Peyer's patch (tissue), 4 donors: ENCODE measurements around the gene RAB37. TPM values are rescaled to one million over a fixed set of nuclear protein-coding genes. Genes with fewer than 3 reads are reported as not detected.

Experiments
- DNase-seq, 3 donors: peaks; one replicate each; pipeline ENCODE4 v3.0.0-alpha.2; 2017 to 2019
- H3K27ac ChIP-seq, 4 donors: fragments of 200-600 bp; sonication (generic); one replicate each; pipeline ENCODE4 v1.5.1; 2016 to 2019
- H3K27me3 ChIP-seq, 2 donors: fragments of 200-600 bp; sonication (generic); one replicate each; pipeline ENCODE4 v1.5.1; 2019
- H3K36me3 ChIP-seq, 3 donors: fragments of 200-600 bp; sonication (generic); one replicate each; pipeline ENCODE4 v1.5.1; 2016 to 2019
- H3K4me1 ChIP-seq, 4 donors: fragments of 200-600 bp; sonication (generic); one replicate each; pipeline ENCODE4 v1.5.1; 2016 to 2019
- H3K4me3 ChIP-seq, 4 donors: fragments of 200-600 bp; sonication (generic); 1 replicate in 3 of 4; 2 replicates in 1 of 4; pipeline ENCODE4 v1.5.1; 2016 to 2019; ENCODE audit warnings: mild to moderate bottlenecking in 1 of 4
- H3K9me3 ChIP-seq, 4 donors: fragments of 200-600 bp; sonication (generic); one replicate each; pipeline ENCODE4 v1.5.1; 2016 to 2019; ENCODE audit warnings: mild to moderate bottlenecking in 1 of 4
- CTCF ChIP-seq, 6 experiments: fragments of 450-650 bp in 4 of 6; fragments of 200-600 bp in 2 of 6; sonication (generic) in 1 of 6; IDR thresholded peaks; one replicate each; pipeline ENCODE4 v1.5.1; 2017 to 2019; ENCODE audit warnings: antibody characterized with exemption in 6 of 6, mild to moderate bottlenecking in 3 of 6, moderate library complexity in 1 of 6
- POLR2A ChIP-seq, 2 donors: fragments of 450-650 bp; IDR thresholded peaks; one replicate each; pipeline ENCODE4 v1.5.1; 2017; ENCODE audit warnings: antibody characterized with exemption in 2 of 2, mild to moderate bottlenecking in 2 of 2, moderate library complexity in 2 of 2
- total RNA-seq, 4 donors: library from RNA; depleted of rRNA; stranded (reverse); fragments of >200 nt; gene quantifications; one replicate each; pipeline ENCODE4 v1.1.0, GENCODE V29; 2016

The RAB37 gene
- total RNA-seq, 4 donors from 2014 or later = 1.1 to 35.5 (median 4.4) TPM

GRCh38 chr17:74695629-74696028, 41.4 kb upstream of the RAB37 start:
- Histone ChIP-seq H3K36me3 (no peaks in the 10 kb centered on the region), H3K4me1 (no peaks in the 10 kb centered on the region), H3K27ac (no peak overlapping the region), H3K4me3 (no peak overlapping the region), H3K9me3 (no peaks in the 10 kb centered on the region), H3K27me3 (no peaks in the 10 kb centered on the region)
- no peak for DNase-seq
- no peak for TF ChIP-seq CTCF (IDR thresholded peaks at IDR 0.05)
- no peak for TF ChIP-seq POLR2A (IDR thresholded peaks at IDR 0.05)

- H3K4me1 ChIP-seq = no peaks in the 10 kb centered on the region
- DNase-seq = no peak
Measured at GRCh38 chr17:74697515-74697914, 39.5 kb upstream of the RAB37 start.

GRCh38 chr17:74698069-74698468, 39.0 kb upstream of the RAB37 start:
- Histone ChIP-seq H3K4me1 (no peaks in the 10 kb centered on the region), H3K9me3 (no peaks in the 10 kb centered on the region), H3K27me3 (no peaks in the 10 kb centered on the region), H3K4me3 (no peak overlapping the region), H3K27ac (no peak overlapping the region), H3K36me3 (no peaks in the 10 kb centered on the region)
- TF ChIP-seq POLR2A (IDR thresholded peaks at IDR 0.05) (no peak), CTCF (IDR thresholded peaks at IDR 0.05) (no peak)
- DNase-seq = no peak

More at GRCh38 chr17:74697515-74697914, 39.5 kb upstream of the RAB37 start:
- H3K27me3 ChIP-seq = no peaks in the 10 kb centered on the region
- H3K36me3 ChIP-seq = no peaks in the 10 kb centered on the region
- no peak overlapping the region for H3K27ac ChIP-seq
- no peak overlapping the region for H3K4me3 ChIP-seq
- TF ChIP-seq POLR2A (IDR thresholded peaks at IDR 0.05) (no peak), CTCF (IDR thresholded peaks at IDR 0.05) (no peak)
- no peaks in the 10 kb centered on the region for H3K9me3 ChIP-seq

GRCh38 chr17:74699236-74699635, 37.8 kb upstream of the RAB37 start:
- H3K36me3 ChIP-seq = no peaks in the 10 kb centered on the region
- no peaks in the 10 kb centered on the region for H3K27me3 ChIP-seq
- no peak for TF ChIP-seq POLR2A (IDR thresholded peaks at IDR 0.05)
- no peak for TF ChIP-seq CTCF (IDR thresholded peaks at IDR 0.05)

GRCh38 chr17:74702116-74702871, 34.8 kb upstream of the RAB37 start:
- no peaks in the 10 kb centered on the region for H3K4me1 ChIP-seq

More at GRCh38 chr17:74699236-74699635, 37.8 kb upstream of the RAB37 start:
- no peaks in the 10 kb centered on the region for H3K4me1 ChIP-seq
- no peak for DNase-seq
- no peak overlapping the region for H3K27ac ChIP-seq
- H3K4me3 ChIP-seq = no peak overlapping the region
- no peaks in the 10 kb centered on the region for H3K9me3 ChIP-seq

More at GRCh38 chr17:74702116-74702871, 34.8 kb upstream of the RAB37 start:
- no peak overlapping the region for H3K4me3 ChIP-seq
- TF ChIP-seq POLR2A (IDR thresholded peaks at IDR 0.05) (no peak), CTCF (IDR thresholded peaks at IDR 0.05) (no peak)
- no peak for DNase-seq
- H3K27ac ChIP-seq = no peak overlapping the region
- no peaks in the 10 kb centered on the region for H3K36me3 ChIP-seq
- no peaks in the 10 kb centered on the region for H3K27me3 ChIP-seq
- no peaks in the 10 kb centered on the region for H3K9me3 ChIP-seq
